ENCODE measurements around the gene MAP3K20. TPM values are rescaled to one million over a fixed set of nuclear protein-coding genes. Genes with fewer than 3 reads are reported as not detected.

MAP3K20 gene
- total RNA-seq, 2 donors from 2014 or later, result 141 to 223 TPM

- no peak for DNase-seq (ENCODE audit: low spot score)
- no peaks in the 10 kb centered on the region for H3K27me3 ChIP-seq
- no peaks in the 10 kb centered on the region for H3K9me3 ChIP-seq
- peaks cover 0 to 26% of the 10 kb centered on the region in 2 donors for H3K4me1 ChIP-seq
- no peak overlapping the region for H3K27ac ChIP-seq
- no peak for TF ChIP-seq CTCF (IDR thresholded peaks at IDR 0.05)
- no peaks in the 10 kb centered on the region for H3K36me3 ChIP-seq
- no peak overlapping the region for H3K4me3 ChIP-seq
Observed at GRCh38 chr2:173040729-173041128, 34.9 kb upstream of the MAP3K20 start.

- DNase-seq (ENCODE audit: low spot score), result no peak
Observed at GRCh38 chr2:173043476-173043875, 32.2 kb upstream of the MAP3K20 start.

GRCh38 chr2:173043897-173044519, 31.6 kb upstream of the MAP3K20 start:
- Histone ChIP-seq H3K27me3 (no peaks in the 10 kb centered on the region), H3K27ac (peak overlapping the region in 1 of 2 donors; percentile 56), H3K4me1 (peaks cover 0 to 13% of the 10 kb centered on the region in 2 donors), H3K4me3 (no peak overlapping the region), H3K9me3 (no peaks in the 10 kb centered on the region), H3K36me3 (no peaks in the 10 kb centered on the region)
- no peak for DNase-seq (ENCODE audit: low spot score)
- TF ChIP-seq CTCF (IDR thresholded peaks at IDR 0.05), result no peak

More at GRCh38 chr2:173043476-173043875, 32.2 kb upstream of the MAP3K20 start:
- no peaks in the 10 kb centered on the region for H3K27me3 ChIP-seq
- no peak overlapping the region for H3K4me3 ChIP-seq
- H3K27ac ChIP-seq, result peak overlapping the region; percentile 32 to 56
- H3K4me1 ChIP-seq, result peaks cover 0 to 11% of the 10 kb centered on the region in 2 donors
- H3K36me3 ChIP-seq, result no peaks in the 10 kb centered on the region
- no peak for TF ChIP-seq CTCF (IDR thresholded peaks at IDR 0.05)
- H3K9me3 ChIP-seq, result no peaks in the 10 kb centered on the region

- Histone ChIP-seq H3K9me3 (no peaks in the 10 kb centered on the region), H3K27me3 (no peaks in the 10 kb centered on the region), H3K4me3 (no peak overlapping the region), H3K27ac (no peak overlapping the region), H3K4me1 (peaks cover 0 to 13% of the 10 kb centered on the region in 2 donors), H3K36me3 (no peaks in the 10 kb centered on the region)
- DNase-seq (ENCODE audit: low spot score), result no peak
- no peak for TF ChIP-seq CTCF (IDR thresholded peaks at IDR 0.05)
Observed at GRCh38 chr2:173044686-173045085, 31.0 kb upstream of the MAP3K20 start.

- Histone ChIP-seq H3K27ac (no peak overlapping the region), H3K4me1 (peaks cover 0 to 13% of the 10 kb centered on the region in 2 donors), H3K36me3 (no peaks in the 10 kb centered on the region), H3K9me3 (no peaks in the 10 kb centered on the region), H3K27me3 (no peaks in the 10 kb centered on the region), H3K4me3 (no peak overlapping the region)
- DNase-seq (ENCODE audit: low spot score), result no peak
- no peak for TF ChIP-seq CTCF (IDR thresholded peaks at IDR 0.05)
Observed at GRCh38 chr2:173045181-173045580, 30.5 kb upstream of the MAP3K20 start.

GRCh38 chr2:173048522-173048896, 27.1 kb upstream of the MAP3K20 start:
- no peak for TF ChIP-seq CTCF (IDR thresholded peaks at IDR 0.05)
- no peaks in the 10 kb centered on the region for H3K9me3 ChIP-seq
- H3K27ac ChIP-seq, result peak overlapping the region; percentile 1 to 58
- H3K4me3 ChIP-seq, result no peak overlapping the region
- peaks cover 0 to 9% of the 10 kb centered on the region in 2 donors for H3K4me1 ChIP-seq
- H3K36me3 ChIP-seq, result no peaks in the 10 kb centered on the region
- no peaks in the 10 kb centered on the region for H3K27me3 ChIP-seq
- DNase-seq (ENCODE audit: low spot score), result no peak

Measured in right atrium auricular region (tissue), 2 donors.